HEK293 (cell line): ENCODE measurements around the gene WDR70.

Experiments used
- GLIS1 ChIP-seq: fragments of 450-650 bp; formaldehyde crosslinking; IDR thresholded peaks from 2 replicates; pipeline ENCODE4 v1.5.1; 2016; ENCODE audit warnings: missing biosample characterization, missing genetic modification characterization
- MEIS1 ChIP-seq: sonication (generic); formaldehyde crosslinking; IDR thresholded peaks from 2 replicates; pipeline ENCODE4 v1.8.1; 2022; ENCODE audit warnings: missing genetic modification reagents, mild to moderate bottlenecking, borderline replicate concordance
- RBAK ChIP-seq: fragments of 450-650 bp; formaldehyde crosslinking; IDR thresholded peaks from 2 replicates; pipeline ENCODE4 v1.5.1; 2016; ENCODE audit warnings: missing biosample characterization, missing genetic modification characterization
- SCRT2 ChIP-seq: fragments of 450-650 bp; formaldehyde crosslinking; IDR thresholded peaks from 2 replicates; pipeline ENCODE4 v1.5.1; 2016; ENCODE audit warnings: missing biosample characterization, missing genetic modification characterization
- SP2 ChIP-seq: fragments of 450-650 bp; formaldehyde crosslinking; IDR thresholded peaks from 2 replicates; pipeline ENCODE4 v1.5.1; 2016; ENCODE audit warnings: missing biosample characterization, missing genetic modification characterization
- ZBTB8A ChIP-seq: fragments of 450-650 bp; formaldehyde crosslinking; IDR thresholded peaks from 2 replicates; pipeline ENCODE4 v1.5.1; 2016; ENCODE audit warnings: missing biosample characterization, missing genetic modification characterization
- ZNF10 ChIP-seq: fragments of 450-650 bp; formaldehyde crosslinking; IDR thresholded peaks from 2 replicates; pipeline ENCODE4 v1.5.1; 2017; ENCODE audit warnings: missing biosample characterization, missing genetic modification characterization
- ZNF114 ChIP-seq: fragments of 450-650 bp; formaldehyde crosslinking; IDR thresholded peaks from 2 replicates; pipeline ENCODE4 v1.5.0; 2017; ENCODE audit warnings: missing biosample characterization, missing genetic modification characterization
- ZNF302 ChIP-seq: fragments of 450-650 bp; formaldehyde crosslinking; IDR thresholded peaks from 2 replicates; pipeline ENCODE4 v1.5.1; 2016; ENCODE audit warnings: missing biosample characterization, missing genetic modification characterization, low read depth
- ZNF426 ChIP-seq: fragments of 450-650 bp; formaldehyde crosslinking; IDR thresholded peaks from 2 replicates; pipeline ENCODE4 v1.5.1; 2017; ENCODE audit warnings: missing biosample characterization, missing genetic modification characterization, mild to moderate bottlenecking, inconsistent platforms, moderate library complexity
- ZNF433 ChIP-seq: fragments of 450-650 bp; formaldehyde crosslinking; IDR thresholded peaks from 2 replicates; pipeline ENCODE4 v1.5.1; 2016; ENCODE audit warnings: missing biosample characterization, missing genetic modification characterization, low read depth
- ZNF501 ChIP-seq: fragments of 450-650 bp; formaldehyde crosslinking; IDR thresholded peaks from 2 replicates; pipeline ENCODE4 v1.5.1; 2016; ENCODE audit warnings: missing biosample characterization, missing genetic modification characterization
- ZNF585B ChIP-seq: fragments of 450-650 bp; formaldehyde crosslinking; IDR thresholded peaks from 2 replicates; pipeline ENCODE4 v1.5.1; 2016; ENCODE audit warnings: missing biosample characterization, missing genetic modification characterization
- ZNF610 ChIP-seq: fragments of 450-650 bp; formaldehyde crosslinking; IDR thresholded peaks from 2 replicates; pipeline ENCODE4 v1.5.1; 2016; ENCODE audit warnings: missing biosample characterization, missing genetic modification characterization, borderline replicate concordance
- ZNF654 ChIP-seq: fragments of 450-650 bp; formaldehyde crosslinking; IDR thresholded peaks from 2 replicates; pipeline ENCODE4 v1.5.1; 2016; ENCODE audit warnings: low read depth, missing biosample characterization, missing genetic modification characterization
- ZNF677 ChIP-seq: fragments of 450-650 bp; IDR thresholded peaks from 2 replicates; pipeline ENCODE4 v1.5.0; 2018; ENCODE audit warnings: missing biosample characterization, mild to moderate bottlenecking, missing genetic modification characterization, moderate library complexity
- ZSCAN23 ChIP-seq: fragments of 450-650 bp; formaldehyde crosslinking; IDR thresholded peaks from 2 replicates; pipeline ENCODE4 v1.5.1; 2016; ENCODE audit warnings: missing biosample characterization, missing genetic modification characterization
- TF ChIP-seq, protein P1 (sequence below): fragments of 450-650 bp; IDR thresholded peaks from 2 replicates; pipeline ENCODE4 v1.5.1; 2018; ENCODE audit warnings: missing biosample characterization, missing genetic modification characterization
- TF ChIP-seq, protein P2 (sequence below): fragments of 450-650 bp; formaldehyde crosslinking; IDR thresholded peaks from 2 replicates; pipeline ENCODE4 v1.5.1; 2016; ENCODE audit warnings: missing biosample characterization, missing genetic modification characterization
- TF ChIP-seq, protein P3 (sequence below): fragments of 450-650 bp; formaldehyde crosslinking; IDR thresholded peaks from 2 replicates; pipeline ENCODE4 v1.5.0; 2017; ENCODE audit warnings: missing biosample characterization, missing genetic modification characterization, borderline replicate concordance
- TF ChIP-seq, protein P4 (sequence below): fragments of 450-650 bp; formaldehyde crosslinking; IDR thresholded peaks from 2 replicates; pipeline ENCODE4 v1.5.1; 2016; ENCODE audit warnings: missing biosample characterization, missing genetic modification characterization, low read depth
- TF ChIP-seq, protein P5 (sequence below): fragments of 450-650 bp; formaldehyde crosslinking; IDR thresholded peaks from 2 replicates; pipeline ENCODE4 v1.5.1; 2016; ENCODE audit warnings: missing biosample characterization, missing genetic modification characterization
- TF ChIP-seq, protein P6 (sequence below): fragments of 450-650 bp; formaldehyde crosslinking; IDR thresholded peaks from 2 replicates; pipeline ENCODE4 v1.5.1; 2016; ENCODE audit warnings: missing biosample characterization, missing genetic modification characterization, low read depth
- TF ChIP-seq, protein P7 (sequence below): fragments of 450-650 bp; formaldehyde crosslinking; IDR thresholded peaks from 2 replicates; pipeline ENCODE4 v1.5.1; 2017; ENCODE audit warnings: missing biosample characterization, mild to moderate bottlenecking, missing genetic modification characterization, moderate library complexity

The WDR70 gene

DNA sequence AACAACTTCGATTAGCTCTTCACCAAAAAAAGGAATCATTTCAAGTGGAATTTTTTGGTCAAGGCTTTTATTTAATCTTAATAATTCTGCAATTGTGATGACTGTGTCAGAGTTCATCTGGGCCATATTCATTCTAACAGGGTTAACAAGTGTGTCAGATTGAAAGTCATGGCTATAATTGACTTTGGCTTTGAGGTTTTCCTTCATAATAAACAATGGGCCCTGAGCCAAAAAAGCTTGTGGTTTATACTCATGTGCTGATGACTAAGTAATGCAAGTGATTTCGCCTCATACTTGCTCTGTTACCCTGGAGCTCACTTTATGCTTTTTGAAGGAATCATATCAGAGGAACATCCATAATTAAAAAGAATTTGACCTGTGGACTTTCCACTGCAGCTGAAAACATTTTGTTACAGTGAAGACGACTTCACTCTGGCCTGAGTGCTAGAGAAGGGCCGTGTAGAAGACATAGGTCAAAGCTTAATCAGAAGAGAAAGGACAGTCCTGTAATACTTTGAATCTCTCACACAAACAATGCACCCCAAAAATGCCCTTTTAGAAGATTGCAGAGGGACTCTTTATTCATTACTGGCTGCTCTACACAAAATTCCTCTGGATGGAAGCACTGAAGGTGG, 359.1 kb downstream of the WDR70 start (continued):
- TF ChIP-seq, protein P1, sequence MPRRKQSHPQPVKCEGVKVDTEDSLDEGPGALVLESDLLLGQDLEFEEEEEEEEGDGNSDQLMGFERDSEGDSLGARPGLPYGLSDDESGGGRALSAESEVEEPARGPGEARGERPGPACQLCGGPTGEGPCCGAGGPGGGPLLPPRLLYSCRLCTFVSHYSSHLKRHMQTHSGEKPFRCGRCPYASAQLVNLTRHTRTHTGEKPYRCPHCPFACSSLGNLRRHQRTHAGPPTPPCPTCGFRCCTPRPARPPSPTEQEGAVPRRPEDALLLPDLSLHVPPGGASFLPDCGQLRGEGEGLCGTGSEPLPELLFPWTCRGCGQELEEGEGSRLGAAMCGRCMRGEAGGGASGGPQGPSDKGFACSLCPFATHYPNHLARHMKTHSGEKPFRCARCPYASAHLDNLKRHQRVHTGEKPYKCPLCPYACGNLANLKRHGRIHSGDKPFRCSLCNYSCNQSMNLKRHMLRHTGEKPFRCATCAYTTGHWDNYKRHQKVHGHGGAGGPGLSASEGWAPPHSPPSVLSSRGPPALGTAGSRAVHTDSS (tag by site-specific recombination), result no peak
- peak; percentile 94 for TF ChIP-seq SCRT2 (tag by site-specific recombination)
- TF ChIP-seq, protein P2, sequence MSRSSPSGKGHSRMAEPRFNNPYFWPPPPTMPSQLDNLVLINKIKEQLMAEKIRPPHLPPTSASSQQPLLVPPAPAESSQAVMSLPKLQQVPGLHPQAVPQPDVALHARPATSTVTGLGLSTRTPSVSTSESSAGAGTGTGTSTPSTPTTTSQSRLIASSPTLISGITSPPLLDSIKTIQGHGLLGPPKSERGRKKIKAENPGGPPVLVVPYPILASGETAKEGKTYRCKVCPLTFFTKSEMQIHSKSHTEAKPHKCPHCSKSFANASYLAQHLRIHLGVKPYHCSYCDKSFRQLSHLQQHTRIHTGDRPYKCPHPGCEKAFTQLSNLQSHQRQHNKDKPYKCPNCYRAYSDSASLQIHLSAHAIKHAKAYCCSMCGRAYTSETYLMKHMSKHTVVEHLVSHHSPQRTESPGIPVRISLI, result no peak; the same call in none of the 2 replicates
- no peak; the same call in 1 of the 2 replicates for TF ChIP-seq ZNF433 (tag by site-specific recombination)
- no peak for TF ChIP-seq MEIS1 (CRISPR knock-in tag)
- TF ChIP-seq, protein P3, sequence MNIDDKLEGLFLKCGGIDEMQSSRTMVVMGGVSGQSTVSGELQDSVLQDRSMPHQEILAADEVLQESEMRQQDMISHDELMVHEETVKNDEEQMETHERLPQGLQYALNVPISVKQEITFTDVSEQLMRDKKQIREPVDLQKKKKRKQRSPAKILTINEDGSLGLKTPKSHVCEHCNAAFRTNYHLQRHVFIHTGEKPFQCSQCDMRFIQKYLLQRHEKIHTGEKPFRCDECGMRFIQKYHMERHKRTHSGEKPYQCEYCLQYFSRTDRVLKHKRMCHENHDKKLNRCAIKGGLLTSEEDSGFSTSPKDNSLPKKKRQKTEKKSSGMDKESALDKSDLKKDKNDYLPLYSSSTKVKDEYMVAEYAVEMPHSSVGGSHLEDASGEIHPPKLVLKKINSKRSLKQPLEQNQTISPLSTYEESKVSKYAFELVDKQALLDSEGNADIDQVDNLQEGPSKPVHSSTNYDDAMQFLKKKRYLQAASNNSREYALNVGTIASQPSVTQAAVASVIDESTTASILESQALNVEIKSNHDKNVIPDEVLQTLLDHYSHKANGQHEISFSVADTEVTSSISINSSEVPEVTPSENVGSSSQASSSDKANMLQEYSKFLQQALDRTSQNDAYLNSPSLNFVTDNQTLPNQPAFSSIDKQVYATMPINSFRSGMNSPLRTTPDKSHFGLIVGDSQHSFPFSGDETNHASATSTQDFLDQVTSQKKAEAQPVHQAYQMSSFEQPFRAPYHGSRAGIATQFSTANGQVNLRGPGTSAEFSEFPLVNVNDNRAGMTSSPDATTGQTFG (tag by site-specific recombination), result no peak
- no peak for TF ChIP-seq RBAK (tag by site-specific recombination)
- TF ChIP-seq ZNF426 (tag by site-specific recombination), result no peak
- TF ChIP-seq, protein P4, sequence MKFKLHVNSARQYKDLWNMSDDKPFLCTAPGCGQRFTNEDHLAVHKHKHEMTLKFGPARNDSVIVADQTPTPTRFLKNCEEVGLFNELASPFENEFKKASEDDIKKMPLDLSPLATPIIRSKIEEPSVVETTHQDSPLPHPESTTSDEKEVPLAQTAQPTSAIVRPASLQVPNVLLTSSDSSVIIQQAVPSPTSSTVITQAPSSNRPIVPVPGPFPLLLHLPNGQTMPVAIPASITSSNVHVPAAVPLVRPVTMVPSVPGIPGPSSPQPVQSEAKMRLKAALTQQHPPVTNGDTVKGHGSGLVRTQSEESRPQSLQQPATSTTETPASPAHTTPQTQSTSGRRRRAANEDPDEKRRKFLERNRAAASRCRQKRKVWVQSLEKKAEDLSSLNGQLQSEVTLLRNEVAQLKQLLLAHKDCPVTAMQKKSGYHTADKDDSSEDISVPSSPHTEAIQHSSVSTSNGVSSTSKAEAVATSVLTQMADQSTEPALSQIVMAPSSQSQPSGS (tag by site-specific recombination), result no peak
- TF ChIP-seq ZNF585B (tag by site-specific recombination), result no peak
- TF ChIP-seq, protein P5, sequence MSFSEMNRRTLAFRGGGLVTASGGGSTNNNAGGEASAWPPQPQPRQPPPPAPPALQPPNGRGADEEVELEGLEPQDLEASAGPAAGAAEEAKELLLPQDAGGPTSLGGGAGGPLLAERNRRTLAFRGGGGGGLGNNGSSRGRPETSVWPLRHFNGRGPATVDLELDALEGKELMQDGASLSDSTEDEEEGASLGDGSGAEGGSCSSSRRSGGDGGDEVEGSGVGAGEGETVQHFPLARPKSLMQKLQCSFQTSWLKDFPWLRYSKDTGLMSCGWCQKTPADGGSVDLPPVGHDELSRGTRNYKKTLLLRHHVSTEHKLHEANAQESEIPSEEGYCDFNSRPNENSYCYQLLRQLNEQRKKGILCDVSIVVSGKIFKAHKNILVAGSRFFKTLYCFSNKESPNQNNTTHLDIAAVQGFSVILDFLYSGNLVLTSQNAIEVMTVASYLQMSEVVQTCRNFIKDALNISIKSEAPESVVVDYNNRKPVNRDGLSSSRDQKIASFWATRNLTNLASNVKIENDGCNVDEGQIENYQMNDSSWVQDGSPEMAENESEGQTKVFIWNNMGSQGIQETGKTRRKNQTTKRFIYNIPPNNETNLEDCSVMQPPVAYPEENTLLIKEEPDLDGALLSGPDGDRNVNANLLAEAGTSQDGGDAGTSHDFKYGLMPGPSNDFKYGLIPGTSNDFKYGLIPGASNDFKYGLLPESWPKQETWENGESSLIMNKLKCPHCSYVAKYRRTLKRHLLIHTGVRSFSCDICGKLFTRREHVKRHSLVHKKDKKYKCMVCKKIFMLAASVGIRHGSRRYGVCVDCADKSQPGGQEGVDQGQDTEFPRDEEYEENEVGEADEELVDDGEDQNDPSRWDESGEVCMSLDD (tag by site-specific recombination), result no peak
- TF ChIP-seq ZNF10 (tag by site-specific recombination), result 0 out of 2 replicates have a peak, but pooled peaks have one; percentile 57
- no peak for TF ChIP-seq ZNF610 (tag by site-specific recombination)
- no peak for TF ChIP-seq ZBTB8A
- TF ChIP-seq, protein P6, sequence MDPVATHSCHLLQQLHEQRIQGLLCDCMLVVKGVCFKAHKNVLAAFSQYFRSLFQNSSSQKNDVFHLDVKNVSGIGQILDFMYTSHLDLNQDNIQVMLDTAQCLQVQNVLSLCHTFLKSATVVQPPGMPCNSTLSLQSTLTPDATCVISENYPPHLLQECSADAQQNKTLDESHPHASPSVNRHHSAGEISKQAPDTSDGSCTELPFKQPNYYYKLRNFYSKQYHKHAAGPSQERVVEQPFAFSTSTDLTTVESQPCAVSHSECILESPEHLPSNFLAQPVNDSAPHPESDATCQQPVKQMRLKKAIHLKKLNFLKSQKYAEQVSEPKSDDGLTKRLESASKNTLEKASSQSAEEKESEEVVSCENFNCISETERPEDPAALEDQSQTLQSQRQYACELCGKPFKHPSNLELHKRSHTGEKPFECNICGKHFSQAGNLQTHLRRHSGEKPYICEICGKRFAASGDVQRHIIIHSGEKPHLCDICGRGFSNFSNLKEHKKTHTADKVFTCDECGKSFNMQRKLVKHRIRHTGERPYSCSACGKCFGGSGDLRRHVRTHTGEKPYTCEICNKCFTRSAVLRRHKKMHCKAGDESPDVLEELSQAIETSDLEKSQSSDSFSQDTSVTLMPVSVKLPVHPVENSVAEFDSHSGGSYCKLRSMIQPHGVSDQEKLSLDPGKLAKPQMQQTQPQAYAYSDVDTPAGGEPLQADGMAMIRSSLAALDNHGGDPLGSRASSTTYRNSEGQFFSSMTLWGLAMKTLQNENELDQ, result no peak
- no peak for TF ChIP-seq ZNF114 (tag by site-specific recombination)
- TF ChIP-seq ZNF501 (tag by site-specific recombination), result peak; percentile 36; the same call in 1 of the 2 replicates
- TF ChIP-seq ZNF677 (tag by site-specific recombination), result no peak
- no peak for TF ChIP-seq ZNF302
- 0 out of 2 replicates have a peak, but pooled peaks have one; percentile 23 for TF ChIP-seq ZSCAN23 (tag by site-specific recombination)
- 0 out of 2 replicates have a peak, but pooled peaks have one; percentile 15 for TF ChIP-seq SP2
- TF ChIP-seq ZNF654, result no peak
- TF ChIP-seq, protein P7, sequence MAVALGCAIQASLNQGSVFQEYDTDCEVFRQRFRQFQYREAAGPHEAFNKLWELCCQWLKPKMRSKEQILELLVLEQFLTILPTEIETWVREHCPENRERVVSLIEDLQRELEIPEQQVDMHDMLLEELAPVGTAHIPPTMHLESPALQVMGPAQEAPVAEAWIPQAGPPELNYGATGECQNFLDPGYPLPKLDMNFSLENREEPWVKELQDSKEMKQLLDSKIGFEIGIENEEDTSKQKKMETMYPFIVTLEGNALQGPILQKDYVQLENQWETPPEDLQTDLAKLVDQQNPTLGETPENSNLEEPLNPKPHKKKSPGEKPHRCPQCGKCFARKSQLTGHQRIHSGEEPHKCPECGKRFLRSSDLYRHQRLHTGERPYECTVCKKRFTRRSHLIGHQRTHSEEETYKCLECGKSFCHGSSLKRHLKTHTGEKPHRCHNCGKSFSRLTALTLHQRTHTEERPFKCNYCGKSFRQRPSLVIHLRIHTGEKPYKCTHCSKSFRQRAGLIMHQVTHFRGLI (tag by site-specific recombination), result peak; percentile 11; the same call in 1 of the 2 replicates
- no peak for TF ChIP-seq GLIS1 (tag by site-specific recombination)
